Measurements from ENCODE around the gene GLRX. TPM values are rescaled to one million over a fixed set of nuclear protein-coding genes. Genes with fewer than 3 reads are reported as not detected.

GLRX gene
- polyA plus RNA-seq, 3 donors = 386 to 603 (median 555) TPM

- peaks cover 19% of the 10 kb centered on the region for H3K4me1 Mint-ChIP-seq
- no peak overlapping the region for H2AFZ ChIP-seq (ENCODE audit: insufficient read depth, low read depth, low read length, poor library complexity, severe bottlenecking)
- no peak for TF ChIP-seq CTCF (IDR thresholded peaks at IDR 0.05)
- no peak overlapping the region for H3K27ac ChIP-seq (ENCODE audit: low read depth in 1 of 2, low read length in 2 of 2)
- H3K4me2 ChIP-seq (replicated peaks; ENCODE audit: extremely low read depth, low read length, poor library complexity, severe bottlenecking) = no peak overlapping the region
- no peaks in the 10 kb centered on the region for H3K9me3 Mint-ChIP-seq
- H3K4me1 ChIP-seq (ENCODE audit: control insufficient read depth in 1 of 2, insufficient read depth in 2 of 2, low read length in 2 of 2) = peaks cover 7 to 8% of the 10 kb centered on the region in 2 donors
- H3K36me3 ChIP-seq (replicated peaks in 1 of 2; ENCODE audit: control insufficient read depth in 1 of 2, insufficient read depth in 2 of 2, low read length in 2 of 2) = peaks cover 0 to 7% of the 10 kb centered on the region in 2 donors
- H4K20me1 ChIP-seq (ENCODE audit: insufficient read depth, low read length) = no peaks in the 10 kb centered on the region
- H3K9ac ChIP-seq (ENCODE audit: insufficient read depth, low read length, poor library complexity, severe bottlenecking) = no peak overlapping the region
- H3K4me3 Mint-ChIP-seq = no peak overlapping the region
- H3K27me3 ChIP-seq (ENCODE audit: control insufficient read depth in 2 of 2, insufficient read depth in 2 of 2, low read length in 2 of 2) = no peaks in the 10 kb centered on the region
- H3K79me2 ChIP-seq (ENCODE audit: insufficient read depth, low read length) = no peaks in the 10 kb centered on the region
- no peak for DNase-seq
- peak overlapping the region in 1 of 7 donors; percentile 20 for H3K27ac Mint-ChIP-seq
- intact Hi-C loops (cut with micrococcal nuclease) = no loop called here
- no peak overlapping the region for H3K4me3 ChIP-seq (replicated peaks in 1 of 3; ENCODE audit: low read depth in 2 of 3, low read length in 3 of 3)
- no peaks in the 10 kb centered on the region for H3K27me3 Mint-ChIP-seq (ENCODE audit: low read depth in 3 of 3)
- WGBS (ENCODE audit: insufficient coverage) = no CpG with 5 or more reads among the region's 2 CpGs
- no peaks in the 10 kb centered on the region for H3K9me3 ChIP-seq (replicated peaks in 1 of 2; ENCODE audit: control insufficient read depth in 1 of 2, insufficient read depth in 1 of 2, low read length in 2 of 2)
- H3K36me3 Mint-ChIP-seq = peaks cover 22 to 46% of the 10 kb centered on the region in 2 donors
Observed at GRCh38 chr5:95798048-95798447, 24.5 kb downstream of the GLRX start.

- H3K4me1 ChIP-seq (ENCODE audit: control insufficient read depth in 1 of 2, insufficient read depth in 2 of 2, low read length in 2 of 2) = peaks cover 7 to 8% of the 10 kb centered on the region in 2 donors
- H3K27ac Mint-ChIP-seq = no peak overlapping the region
- H3K9me3 Mint-ChIP-seq = no peaks in the 10 kb centered on the region
- H2AFZ ChIP-seq (ENCODE audit: insufficient read depth, low read depth, low read length, poor library complexity, severe bottlenecking) = no peak overlapping the region
- no peaks in the 10 kb centered on the region for H3K27me3 ChIP-seq (ENCODE audit: control insufficient read depth in 2 of 2, insufficient read depth in 2 of 2, low read length in 2 of 2)
- no peak overlapping the region for H3K4me3 ChIP-seq (replicated peaks in 1 of 3; ENCODE audit: low read depth in 2 of 3, low read length in 3 of 3)
- H3K4me1 Mint-ChIP-seq = peaks cover 18% of the 10 kb centered on the region
- H3K27me3 Mint-ChIP-seq (ENCODE audit: low read depth in 3 of 3) = no peaks in the 10 kb centered on the region
- no peaks in the 10 kb centered on the region for H3K9me3 ChIP-seq (replicated peaks in 1 of 2; ENCODE audit: control insufficient read depth in 1 of 2, insufficient read depth in 1 of 2, low read length in 2 of 2)
- peaks cover 0 to under 1% of the 10 kb centered on the region in 2 donors for H3K36me3 ChIP-seq (replicated peaks in 1 of 2; ENCODE audit: control insufficient read depth in 1 of 2, insufficient read depth in 2 of 2, low read length in 2 of 2)
- H3K27ac ChIP-seq (ENCODE audit: low read depth in 1 of 2, low read length in 2 of 2) = no peak overlapping the region
- H3K9ac ChIP-seq (ENCODE audit: insufficient read depth, low read length, poor library complexity, severe bottlenecking) = no peak overlapping the region
- H3K79me2 ChIP-seq (ENCODE audit: insufficient read depth, low read length) = no peaks in the 10 kb centered on the region
- H3K36me3 Mint-ChIP-seq = peaks cover 15 to 39% of the 10 kb centered on the region in 2 donors
- DNase-seq = no peak
- no peak for TF ChIP-seq CTCF (IDR thresholded peaks at IDR 0.05)
- no peak overlapping the region for H3K4me3 Mint-ChIP-seq
- H4K20me1 ChIP-seq (ENCODE audit: insufficient read depth, low read length) = no peaks in the 10 kb centered on the region
- whole genome bisulfite sequencing (ENCODE audit: insufficient coverage) = 100% methylated on average over 2 of the region's 3 CpGs
- intact Hi-C loops (cut with micrococcal nuclease) = no loop called here
- no peak overlapping the region for H3K4me2 ChIP-seq (replicated peaks; ENCODE audit: extremely low read depth, low read length, poor library complexity, severe bottlenecking)
Observed at GRCh38 chr5:95797301-95797700, 25.2 kb downstream of the GLRX start.

All from CD14-positive monocyte (primary cell).